SJSA1 (cell line): Measurements from ENCODE around the gene DIS3L2. TPM values are rescaled to one million over a fixed set of nuclear protein-coding genes. Genes with fewer than 3 reads are reported as not detected.
"Not testable (repeated sequence)": the region's sequence is repeated elsewhere in the genome, so short reads cannot be mapped to it uniquely, and the experiment has no call there.

Source experiments
- DNase-seq, 2 experiments: peaks; one replicate each; pipeline ENCODE4 v3.0.0-alpha.2; 2015 to 2020; ENCODE audit warnings: low spot score in 2 of 2, low read depth in 1 of 2
- H3K27ac ChIP-seq: fragments of 250-450 bp; sonication (Bioruptor Pico); 2 replicates; pipeline ENCODE4 v1.5.1; 2020; ENCODE audit warnings: mild to moderate bottlenecking, moderate library complexity
- H3K27me3 ChIP-seq: fragments of 250-450 bp; sonication (Bioruptor Pico); replicated peaks from 2 replicates; pipeline ENCODE4 v1.5.1; 2020; ENCODE audit warnings: mild to moderate bottlenecking, moderate library complexity
- H3K36me3 ChIP-seq: fragments of 250-450 bp; sonication (Bioruptor Pico); 2 replicates; pipeline ENCODE4 v1.5.1; 2020; ENCODE audit warnings: mild to moderate bottlenecking
- H3K4me1 ChIP-seq: fragments of 250-450 bp; sonication (Bioruptor Pico); replicated peaks from 2 replicates; pipeline ENCODE4 v1.6.1; 2021; ENCODE audit warnings: mild to moderate bottlenecking
- H3K4me3 ChIP-seq: fragments of 250-450 bp; sonication (Bioruptor Pico); 2 replicates; pipeline ENCODE4 v1.5.1; 2020; ENCODE audit warnings: mild to moderate bottlenecking
- H3K9me3 ChIP-seq: fragments of 250-450 bp; sonication (Bioruptor Pico); replicated peaks from 2 replicates; pipeline ENCODE4 v1.5.1; 2020; ENCODE audit warnings: mild to moderate bottlenecking
- total RNA-seq: library from RNA; depleted of rRNA; stranded (reverse); fragments of >200 nt; shearing (Covaris generic); gene quantifications from 2 replicates; pipeline ENCODE4 v1.2.3, GENCODE V29; 2014

The DIS3L2 gene
- total RNA-seq, 1 experiment from 2014 or later, result 20.6 TPM

DNA sequence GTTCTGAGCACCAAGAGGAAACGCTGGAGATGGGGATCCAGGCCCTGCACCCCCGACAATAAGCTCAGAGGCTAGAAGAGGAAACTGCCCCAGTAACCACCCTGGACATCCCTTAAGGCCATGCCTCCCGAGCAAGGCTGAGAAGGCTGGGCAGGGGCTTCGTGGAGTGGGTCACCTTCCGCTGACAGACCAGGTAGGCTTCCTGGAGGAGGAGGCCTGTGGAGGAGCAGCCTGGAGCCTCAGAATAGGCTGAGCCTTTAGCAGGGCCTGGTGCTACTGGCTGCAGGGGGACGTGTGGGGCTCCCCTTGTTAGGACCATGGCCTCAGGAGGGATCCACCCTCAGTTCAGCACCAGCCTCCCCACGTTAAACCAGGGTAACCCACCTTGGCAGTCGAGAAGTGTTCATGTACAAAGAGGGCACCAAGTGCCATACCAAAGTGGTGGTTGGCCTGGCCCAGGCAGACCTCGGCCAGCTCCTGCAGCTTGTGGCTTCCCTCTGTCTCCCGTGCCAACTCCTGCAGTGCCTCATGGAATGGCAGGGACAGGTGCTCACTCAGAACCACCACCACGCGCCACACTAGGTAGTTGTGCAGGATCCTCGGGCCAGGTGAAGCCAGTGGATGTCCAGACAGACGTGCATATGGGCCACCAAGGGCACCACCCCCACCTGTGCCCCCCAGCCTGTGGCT, 388.6 kb downstream of the DIS3L2 start:
- peaks cover 6% of the 10 kb centered on the region; the same call in 1 of the 2 replicates for H3K4me1 ChIP-seq
- no peak overlapping the region for H3K4me3 ChIP-seq
- H3K9me3 ChIP-seq, result 0 out of 2 replicates have a peak, but pooled peaks cover 4% of the 10 kb centered on the region
- H3K27ac ChIP-seq, result no peak overlapping the region
- DNase-seq, result no peak
- no peaks in the 10 kb centered on the region for H3K36me3 ChIP-seq
- peaks cover 55% of the 10 kb centered on the region for H3K27me3 ChIP-seq

DNA sequence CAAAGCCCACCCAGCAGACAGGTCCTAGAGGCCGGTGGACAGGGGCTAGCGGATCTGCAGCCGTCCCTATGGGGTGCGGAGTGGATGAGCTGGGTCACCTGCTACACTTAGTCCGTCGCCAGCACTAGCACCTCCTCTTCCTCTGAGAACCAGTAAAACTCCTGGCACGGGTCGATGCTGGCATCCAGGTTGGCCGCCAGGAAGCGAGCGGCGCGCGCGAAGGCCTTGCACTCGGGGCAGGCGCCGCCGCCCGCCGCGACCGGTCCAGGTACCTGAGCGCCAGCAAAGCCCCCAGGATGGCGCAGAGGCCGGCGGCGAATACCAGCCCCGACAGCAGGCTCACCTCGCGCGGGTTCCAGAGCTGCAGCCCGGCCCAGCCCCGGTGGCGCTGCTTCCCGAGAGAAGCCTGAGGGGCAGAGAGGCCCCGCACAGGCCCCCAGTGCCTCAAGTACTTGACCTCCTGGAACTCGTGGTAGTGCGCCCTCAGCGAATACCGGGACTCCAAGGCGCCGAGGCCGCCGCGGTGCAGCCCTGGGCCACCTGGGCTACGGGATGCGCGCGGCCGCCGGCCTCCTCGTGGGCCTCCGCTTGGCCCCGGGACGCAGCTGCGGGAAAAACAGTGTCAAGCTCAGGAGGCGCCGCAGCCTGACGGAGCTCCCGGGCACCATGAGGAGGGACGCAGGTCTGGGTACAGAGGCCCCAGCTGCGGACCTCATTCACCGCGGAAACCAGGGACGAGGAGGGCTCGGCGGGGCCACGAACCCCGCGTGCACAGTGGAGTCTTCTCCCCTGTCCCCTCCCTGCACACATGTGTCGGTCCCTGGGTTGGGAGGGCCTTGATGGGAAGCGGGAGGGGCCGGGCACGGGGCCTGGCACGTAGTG, 389.5 kb downstream of the DIS3L2 start:
- no peak overlapping the region for H3K4me3 ChIP-seq
- 0 out of 2 replicates have a peak, but pooled peaks cover 4% of the 10 kb centered on the region for H3K9me3 ChIP-seq
- no peak for DNase-seq
- peaks cover 6% of the 10 kb centered on the region; the same call in 1 of the 2 replicates for H3K4me1 ChIP-seq
- H3K27ac ChIP-seq, result no peak overlapping the region
- H3K27me3 ChIP-seq, result peaks cover 55% of the 10 kb centered on the region
- H3K36me3 ChIP-seq, result no peaks in the 10 kb centered on the region

DNA sequence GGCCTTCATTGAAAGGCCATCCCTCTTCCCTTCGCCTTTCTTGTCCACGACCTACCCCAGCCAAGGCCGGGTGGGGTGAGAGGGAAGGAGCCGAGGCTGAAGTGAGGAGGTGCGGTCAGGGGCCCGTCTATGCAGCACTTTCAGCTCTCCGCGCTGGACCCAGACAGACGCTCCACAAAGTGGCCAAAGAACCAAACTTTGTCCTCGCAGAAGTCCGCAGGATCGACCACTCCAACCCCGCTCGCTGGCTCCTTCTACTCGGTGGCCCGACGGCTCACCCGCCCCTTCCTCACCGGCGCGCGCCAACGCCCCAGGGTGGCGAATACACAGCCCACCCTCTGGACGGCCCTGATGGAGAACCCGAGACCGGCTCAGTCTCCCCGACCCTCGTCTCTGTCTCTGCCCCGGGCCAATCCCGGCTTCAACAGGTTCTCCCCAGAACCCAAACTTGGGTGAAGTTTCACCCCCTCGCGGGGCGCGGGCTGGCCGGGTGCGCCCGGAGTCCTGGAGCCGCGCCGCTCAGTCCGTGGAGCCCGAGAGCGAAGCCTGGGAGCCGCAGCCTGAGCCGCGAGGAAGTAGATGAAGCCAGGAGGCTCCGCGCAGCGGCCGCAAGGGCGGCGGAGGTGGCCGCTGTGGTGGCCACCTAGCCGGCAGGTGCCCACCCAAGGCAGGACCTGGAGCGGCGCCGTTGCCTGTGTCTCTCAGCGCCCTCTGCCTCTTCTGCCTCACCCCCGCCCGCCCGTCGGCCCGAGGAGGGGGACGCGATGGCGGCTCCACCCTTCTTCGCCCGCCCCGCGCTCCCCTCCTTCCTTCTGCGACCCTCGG, 390.4 kb downstream of the DIS3L2 start:
- H3K4me3 ChIP-seq, result no peak overlapping the region
- peaks cover 6% of the 10 kb centered on the region; the same call in 1 of the 2 replicates for H3K4me1 ChIP-seq
- H3K27ac ChIP-seq, result no peak overlapping the region
- no peaks in the 10 kb centered on the region for H3K36me3 ChIP-seq
- 0 out of 2 replicates have a peak, but pooled peaks cover 4% of the 10 kb centered on the region for H3K9me3 ChIP-seq
- DNase-seq, result no peak
- peaks cover 55% of the 10 kb centered on the region for H3K27me3 ChIP-seq

DNA sequence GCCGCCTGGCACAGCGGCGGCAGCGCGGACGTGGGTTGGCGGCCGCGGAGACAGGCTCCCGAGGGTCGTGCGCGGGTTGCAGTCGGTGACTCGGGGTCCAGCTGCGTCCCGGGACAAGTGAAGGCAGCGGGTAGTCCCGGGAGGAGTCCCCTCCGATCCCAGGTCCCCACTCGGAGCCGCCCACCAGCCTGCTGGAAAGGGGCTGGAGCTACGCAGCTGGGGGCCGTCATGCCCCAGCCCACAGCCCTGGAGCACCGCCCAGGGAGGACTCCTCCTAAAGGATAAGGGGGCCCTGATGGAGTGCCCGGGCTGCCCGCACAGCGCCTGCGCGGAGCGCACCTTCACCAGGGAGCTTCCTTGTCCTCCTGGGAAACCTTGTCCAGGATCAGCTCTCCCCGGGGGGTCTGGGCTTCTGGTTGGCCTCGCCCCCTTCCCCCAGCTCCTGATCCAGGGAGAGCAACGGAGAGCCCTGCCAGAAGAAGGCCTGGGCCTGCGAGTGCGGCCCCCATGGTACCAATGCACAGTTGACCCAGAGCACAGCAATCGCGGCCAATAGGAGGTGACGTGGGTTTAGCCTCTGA, 391.1 kb downstream of the DIS3L2 start:
- H3K9me3 ChIP-seq, result 0 out of 2 replicates have a peak, but pooled peaks cover 4% of the 10 kb centered on the region
- H3K4me1 ChIP-seq, result peaks cover 6% of the 10 kb centered on the region; the same call in 1 of the 2 replicates
- H3K36me3 ChIP-seq, result no peaks in the 10 kb centered on the region
- no peak overlapping the region for H3K27ac ChIP-seq
- peaks cover 55% of the 10 kb centered on the region for H3K27me3 ChIP-seq
- no peak for DNase-seq
- no peak overlapping the region for H3K4me3 ChIP-seq

DNA sequence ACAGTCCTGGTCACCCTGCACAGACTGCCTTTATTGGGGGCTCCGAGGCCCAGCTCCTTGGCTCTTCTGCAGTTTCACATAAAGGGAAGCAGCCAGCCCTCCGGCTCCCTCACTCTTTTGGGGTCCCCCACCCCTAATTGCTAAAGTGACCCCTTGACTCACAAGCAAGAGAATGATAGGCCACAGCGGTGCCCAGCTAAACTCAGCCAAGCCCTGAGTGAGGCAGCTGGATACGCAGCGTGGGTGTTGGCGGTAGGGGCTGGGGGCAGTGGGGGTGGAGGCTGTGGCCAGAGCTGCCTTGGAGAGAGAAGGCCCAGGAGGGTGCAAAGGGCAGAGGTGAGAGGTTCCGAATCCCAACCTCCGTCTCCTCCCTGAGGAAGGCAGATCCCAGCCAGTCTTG, 391.6 kb downstream of the DIS3L2 start:
- no peak for DNase-seq
- H3K4me1 ChIP-seq, result peaks cover 6% of the 10 kb centered on the region; the same call in 1 of the 2 replicates
- peaks cover 51% of the 10 kb centered on the region for H3K27me3 ChIP-seq
- 0 out of 2 replicates have a peak, but pooled peaks cover 4% of the 10 kb centered on the region for H3K9me3 ChIP-seq
- H3K27ac ChIP-seq, result no peak overlapping the region
- H3K4me3 ChIP-seq, result no peak overlapping the region
- H3K36me3 ChIP-seq, result no peaks in the 10 kb centered on the region

DNA sequence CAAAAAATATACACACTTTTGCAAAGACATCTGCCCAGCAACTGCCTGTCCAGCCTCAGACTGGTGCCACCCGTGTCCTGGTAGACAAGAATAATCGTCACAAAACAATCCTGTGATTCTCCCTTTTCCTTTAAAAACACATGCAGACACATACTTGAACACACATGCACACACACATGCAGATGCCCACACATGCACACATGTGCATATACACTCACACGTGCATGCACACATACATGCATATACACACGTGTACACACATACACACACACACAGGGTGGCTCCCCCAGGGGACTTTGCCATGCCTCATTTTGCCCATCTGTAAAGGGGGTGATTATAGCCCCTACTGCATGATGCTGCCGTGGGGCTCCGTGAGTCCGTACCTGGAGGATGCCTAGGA, 392.1 kb downstream of the DIS3L2 start:
- Histone ChIP-seq H3K9me3 (0 out of 2 replicates have a peak, but pooled peaks cover 4% of the 10 kb centered on the region), H3K27me3 (peaks cover 48% of the 10 kb centered on the region), H3K4me3 (no peak overlapping the region), H3K27ac (no peak overlapping the region), H3K36me3 (no peaks in the 10 kb centered on the region), H3K4me1 (peaks cover 6% of the 10 kb centered on the region; the same call in 1 of the 2 replicates)
- DNase-seq, result no peak

DNA sequence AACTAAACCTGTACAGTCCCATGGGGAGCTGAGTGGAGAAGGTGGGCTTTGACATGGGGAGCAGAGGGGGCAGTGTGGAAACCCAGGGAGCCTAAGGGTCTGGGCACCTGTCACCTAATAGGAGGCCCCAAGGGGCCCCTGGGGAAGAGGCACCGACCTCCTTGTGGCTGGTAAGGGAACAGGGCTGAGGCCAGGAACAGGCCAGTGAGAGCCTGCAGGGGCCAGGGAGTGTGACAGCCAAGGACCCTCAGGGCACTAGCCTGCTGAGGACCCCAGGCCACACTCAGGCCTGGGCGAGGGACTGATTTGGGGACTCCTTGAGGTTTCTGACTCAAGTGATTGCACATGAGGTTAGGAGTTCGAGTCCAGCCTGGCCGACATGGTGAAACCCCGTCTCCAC, 392.6 kb downstream of the DIS3L2 start:
- peaks cover 48% of the 10 kb centered on the region for H3K27me3 ChIP-seq
- H3K4me1 ChIP-seq, result peaks cover 6% of the 10 kb centered on the region; the same call in 1 of the 2 replicates
- no peak overlapping the region for H3K27ac ChIP-seq

DNA sequence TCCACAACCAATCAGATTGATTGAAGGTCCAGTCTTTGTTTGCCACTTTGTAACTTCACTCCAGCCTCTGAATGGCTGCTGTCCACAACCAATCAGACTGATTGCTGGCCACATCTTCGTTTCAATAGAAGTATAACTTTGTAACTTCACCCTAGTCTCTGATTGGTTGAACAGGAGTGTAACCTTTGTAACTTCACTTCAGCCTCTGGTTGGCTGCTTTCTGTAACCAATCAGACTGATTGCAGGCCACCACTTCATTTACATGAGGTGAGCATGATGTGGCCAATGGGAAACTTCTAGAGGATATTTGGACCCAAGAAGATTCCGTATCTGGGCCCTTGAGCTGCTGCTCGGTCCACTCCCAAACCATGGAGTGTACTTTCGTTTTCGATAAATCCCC, 400.1 kb downstream of the DIS3L2 start:
- Histone ChIP-seq H3K4me1 (peaks cover 10% of the 10 kb centered on the region), H3K27ac (no peak overlapping the region), H3K36me3 (no peaks in the 10 kb centered on the region), H3K4me3 (no peak overlapping the region), H3K27me3 (no peaks in the 10 kb centered on the region), H3K9me3 (no peaks in the 10 kb centered on the region)
- no peak for DNase-seq

More for the DNA sequence above, 392.6 kb downstream of the DIS3L2 start:
- no peak for DNase-seq
- Histone ChIP-seq H3K4me3 (no peak overlapping the region), H3K36me3 (no peaks in the 10 kb centered on the region), H3K9me3 (0 out of 2 replicates have a peak, but pooled peaks cover 4% of the 10 kb centered on the region)

DNA sequence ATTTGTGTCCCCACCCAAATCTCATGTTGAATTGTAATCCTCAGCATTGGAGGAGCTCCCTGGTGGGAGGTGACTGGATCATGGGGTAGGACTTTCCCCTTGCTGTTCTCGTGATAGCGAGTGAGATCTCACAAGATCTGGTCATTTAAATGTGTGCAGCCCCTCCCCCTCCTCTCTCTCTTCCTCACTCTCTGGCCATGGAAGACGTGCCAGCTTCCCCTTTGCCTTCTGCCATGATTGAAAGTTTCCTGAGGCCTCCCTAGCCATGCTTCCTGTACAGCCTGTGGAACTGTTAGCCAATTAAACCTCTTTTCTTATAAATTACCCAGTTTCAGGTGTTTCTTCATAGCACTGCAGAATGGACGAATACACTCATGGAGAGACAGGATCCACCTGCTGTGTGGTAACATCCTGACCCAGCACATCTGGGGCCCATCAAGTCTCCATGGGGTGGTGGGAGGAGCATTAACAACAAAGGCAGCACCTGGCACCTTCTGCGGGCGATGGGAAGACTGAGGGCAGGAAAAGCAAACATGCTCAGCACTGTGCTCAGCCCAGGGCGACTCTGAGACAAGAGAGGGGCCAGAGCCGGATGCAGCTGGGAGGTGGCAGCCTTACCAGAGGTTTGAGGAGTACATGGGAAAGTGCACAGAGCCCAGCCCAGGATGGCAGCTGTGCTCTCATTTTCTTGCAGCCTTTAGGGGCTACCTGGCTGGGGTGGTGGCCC, 400.8 kb downstream of the DIS3L2 start:
- Histone ChIP-seq H3K9me3 (no peaks in the 10 kb centered on the region), H3K36me3 (no peaks in the 10 kb centered on the region), H3K4me1 (peaks cover 10% of the 10 kb centered on the region), H3K4me3 (no peak overlapping the region), H3K27ac (no peak overlapping the region), H3K27me3 (no peaks in the 10 kb centered on the region)
- DNase-seq, result no peak

DNA sequence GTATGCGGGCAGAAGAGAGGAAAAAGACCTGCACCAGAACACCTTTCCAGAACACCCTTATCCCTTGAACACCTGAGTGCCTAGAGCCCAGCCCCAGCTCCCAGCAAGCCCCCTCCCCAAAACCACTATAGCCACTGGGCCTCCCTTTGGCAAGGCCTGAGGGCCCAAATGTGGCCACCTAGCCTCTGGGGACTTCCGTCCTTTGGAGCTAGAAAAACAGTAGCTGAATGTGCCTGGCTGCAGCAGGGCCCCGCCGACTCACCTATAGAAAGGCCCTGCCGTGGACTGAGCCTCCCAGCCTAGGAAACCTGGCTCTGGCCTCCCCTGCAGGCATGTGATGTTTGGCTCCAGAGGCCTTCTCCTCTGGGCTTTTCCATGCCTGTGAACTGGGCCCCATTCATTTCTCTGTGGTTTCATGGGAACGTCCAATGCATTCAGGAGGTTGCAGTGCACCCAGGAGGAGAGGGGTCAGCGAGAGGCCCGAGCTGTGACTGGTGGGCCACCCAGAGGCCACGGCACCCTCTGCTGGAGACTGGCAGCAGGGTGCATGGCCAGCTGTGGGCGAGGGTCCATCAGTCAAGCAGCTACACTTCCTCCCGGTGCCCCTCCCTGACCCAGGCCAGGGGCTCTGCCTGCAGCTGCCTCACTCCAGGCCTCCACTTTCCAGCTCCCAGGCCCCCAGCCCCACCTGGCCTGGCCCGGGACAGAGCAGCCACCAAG, 401.7 kb downstream of the DIS3L2 start:
- not testable (repeated sequence) for DNase-seq, H3K4me1 ChIP-seq, H3K27me3 ChIP-seq, H3K9me3 ChIP-seq, H3K27ac ChIP-seq, H3K4me3 ChIP-seq, H3K36me3 ChIP-seq

DNA sequence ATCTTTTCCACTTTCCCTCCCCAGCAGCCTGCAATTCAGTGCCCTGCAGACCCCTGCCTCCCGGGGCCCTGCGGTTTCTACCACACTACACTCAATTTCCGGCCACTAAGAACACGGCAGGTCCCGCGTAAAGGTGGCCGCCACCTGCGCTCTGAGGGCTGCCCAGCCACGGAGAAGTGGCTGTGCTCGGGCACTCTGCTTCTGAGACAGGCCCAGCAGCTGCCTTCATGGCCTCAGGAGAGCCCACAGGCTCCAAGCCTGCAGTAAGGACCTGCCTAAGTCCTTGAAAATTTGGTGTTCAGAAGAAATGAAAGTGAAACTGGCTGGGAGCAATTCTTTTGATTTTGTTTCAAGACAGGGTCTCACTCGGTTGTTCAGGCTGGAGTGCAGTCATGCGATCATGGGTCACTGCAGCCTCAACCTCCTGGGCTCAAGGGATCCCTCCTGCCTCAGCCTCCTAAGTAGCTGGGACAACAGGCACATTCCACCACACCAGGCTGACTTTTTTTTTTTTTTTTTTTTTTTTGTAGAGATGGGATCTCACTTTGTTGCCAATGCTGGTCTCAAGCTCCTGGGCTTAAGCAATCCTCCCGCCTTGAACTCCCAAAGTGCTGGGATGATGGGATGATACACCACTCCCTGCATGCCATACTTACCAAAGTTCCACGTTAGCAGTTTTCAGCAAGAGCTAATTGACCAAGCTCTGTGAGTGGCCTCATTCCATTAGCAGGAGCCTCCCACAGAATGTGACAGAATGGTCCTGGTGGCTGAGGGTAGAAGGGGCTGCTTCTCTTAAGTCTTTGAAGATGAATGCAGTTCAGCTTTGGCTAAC, 402.5 kb downstream of the DIS3L2 start:
- no peak for DNase-seq
- Histone ChIP-seq H3K27me3 (no peaks in the 10 kb centered on the region), H3K9me3 (no peaks in the 10 kb centered on the region), H3K36me3 (no peaks in the 10 kb centered on the region), H3K27ac (no peak overlapping the region), H3K4me3 (no peak overlapping the region), H3K4me1 (peaks cover 10% of the 10 kb centered on the region)
